H1 (cell line): ENCODE results near the gene CTU1. TPM values are rescaled to one million over a fixed set of nuclear protein-coding genes. Genes with fewer than 3 reads are reported as not detected.

Source experiments
- CTCF ChIA-PET: fragments of 300-600 bp; sonication (Branson Sonifier 250); formaldehyde crosslinking; loops from one replicate; lab custom pipeline; 2021; ENCODE audit not compliant: partially characterized antibody; lab: Charles Lee
- POLR2A ChIA-PET: fragments of 300-600 bp; sonication (Branson Sonifier 250); formaldehyde crosslinking; loops from one replicate; lab custom pipeline; 2021; ENCODE audit warnings: inconsistent platforms; ENCODE audit not compliant: partially characterized antibody; lab: Charles Lee
- DNase-seq, 2 experiments: peaks; one replicate each; pipeline versions ENCODE4 v3.0.0 to v3.0.0-alpha.2; 2010 to 2022; ENCODE audit warnings: low spot score in 2 of 2, low read depth in 1 of 2, mixed read lengths in 1 of 2
- FAIRE-seq: peaks from 2 replicates; lab custom pipeline; 2011; peaks lifted over from hg19 to GRCh38; lab: Jason Lieb, UNC
- H2AFZ ChIP-seq: 2 replicates; pipeline ENCODE4 v1.8.1; 2012; ENCODE audit warnings: low read length, inconsistent platforms
- H2AK5ac ChIP-seq: 2 replicates; pipeline ENCODE4 v1.6.1; 2013; ENCODE audit warnings: low read depth, low read length
- H2BK120ac ChIP-seq: replicated peaks from 2 replicates; pipeline ENCODE3; 2013; ENCODE audit warnings: low read depth, low read length, inconsistent platforms
- H2BK12ac ChIP-seq: 2 replicates; pipeline ENCODE4 v1.6.1; 2013; ENCODE audit warnings: low read depth, low read length
- H2BK15ac ChIP-seq: 2 replicates; pipeline ENCODE4 v1.6.1; 2013; ENCODE audit warnings: low read length
- H2BK20ac ChIP-seq: 2 replicates; pipeline ENCODE4 v1.6.1; 2013; ENCODE audit warnings: low read length
- H2BK5ac ChIP-seq: 2 replicates; pipeline ENCODE4 v1.6.1; 2013; ENCODE audit warnings: low read depth, low read length
- H3K14ac ChIP-seq: 2 replicates; pipeline ENCODE4 v1.6.1; 2013; ENCODE audit warnings: inconsistent platforms; ENCODE audit not compliant: insufficient read length
- H3K18ac ChIP-seq: 2 replicates; pipeline ENCODE4 v1.6.1; 2013; ENCODE audit warnings: low read length; ENCODE audit errors: extremely low read depth
- H3K23ac ChIP-seq: 2 replicates; pipeline ENCODE4 v1.6.1; 2013; ENCODE audit warnings: inconsistent platforms; ENCODE audit not compliant: insufficient read length
- H3K23me2 ChIP-seq: 2 replicates; pipeline ENCODE4 v1.6.1; 2013; ENCODE audit warnings: low read depth, low read length
- H3K27ac ChIP-seq: 2 replicates; pipeline ENCODE4 v1.6.1; 2011; ENCODE audit warnings: low read depth, low read length, inconsistent platforms
- H3K27me3 ChIP-seq, 4 experiments: replicated peaks in 1 of 4; 1 replicate in 1 of 4; 2 replicates in 3 of 4; pipeline versions ENCODE4 v1.6.1 to v1.8.1; 2011 to 2013; ENCODE audit warnings: low read length in 3 of 4, mild to moderate bottlenecking in 3 of 4, inconsistent platforms in 2 of 4, mixed read lengths in 2 of 4, moderate library complexity in 1 of 4; ENCODE audit not compliant: control insufficient read depth in 3 of 4, insufficient read depth in 3 of 4; ENCODE audit errors: extremely low read depth in 1 of 4
- H3K36me3 ChIP-seq, 4 experiments: 2 replicates each; pipeline versions ENCODE4 v1.6.1 to v1.8.1; 2011 to 2013; ENCODE audit warnings: mild to moderate bottlenecking in 4 of 4, low read length in 3 of 4, moderate library complexity in 2 of 4, control low read depth in 1 of 4, inconsistent platforms in 1 of 4; ENCODE audit not compliant: insufficient read depth in 4 of 4, control insufficient read depth in 2 of 4
- H3K4ac ChIP-seq: replicated peaks from 2 replicates; pipeline ENCODE3; 2013; ENCODE audit warnings: low read length, low read depth, mixed read lengths, inconsistent platforms; ENCODE audit not compliant: insufficient read length
- H3K4me1 ChIP-seq, 4 experiments: replicated peaks in 1 of 4; 1 replicate in 1 of 4; 2 replicates in 3 of 4; pipeline versions ENCODE4 v1.6.1 to v1.8.1; 2011 to 2013; ENCODE audit warnings: low read length in 3 of 4, inconsistent platforms in 2 of 4, mixed read lengths in 1 of 4; ENCODE audit not compliant: insufficient read depth in 4 of 4, control insufficient read depth in 3 of 4
- H3K4me2 ChIP-seq, 2 experiments: 2 replicates each; pipeline versions ENCODE4 v1.6.1 to v1.8.1; 2011 to 2013; ENCODE audit warnings: low read depth in 2 of 2, low read length in 2 of 2, control low read depth in 1 of 2, inconsistent platforms in 1 of 2, mild to moderate bottlenecking in 1 of 2; ENCODE audit not compliant: insufficient read depth in 1 of 2
- H3K4me3 ChIP-seq, 4 experiments: fragments of 200-600, 300-600 bp in 1 of 4; sonication (generic), shearing (Covaris generic), sonication (Bioruptor Twin) in 1 of 4; 2 replicates each; pipeline versions ENCODE4 v1.5.1 to v1.8.1; 2011 to 2016; ENCODE audit warnings: low read length in 4 of 4, low read depth in 3 of 4, control low read depth in 2 of 4, inconsistent platforms in 2 of 4, mild to moderate bottlenecking in 2 of 4, mixed read lengths in 1 of 4, moderate library complexity in 1 of 4; ENCODE audit not compliant: insufficient read depth in 2 of 4; ENCODE audit errors: extremely low read depth in 1 of 4
- H3K56ac ChIP-seq: replicated peaks from 2 replicates; pipeline ENCODE3; 2013; ENCODE audit warnings: low read depth, mild to moderate bottlenecking, mixed read lengths, low read length, inconsistent platforms; ENCODE audit not compliant: insufficient read length
- H3K79me1 ChIP-seq: 2 replicates; pipeline ENCODE4 v1.6.1; 2013; ENCODE audit warnings: low read depth, low read length, control low read depth
- H3K79me2 ChIP-seq, 2 experiments: 2 replicates each; pipeline versions ENCODE4 v1.6.1 to v1.8.1; 2012 to 2013; ENCODE audit warnings: low read length in 2 of 2, mild to moderate bottlenecking in 2 of 2, inconsistent platforms in 1 of 2; ENCODE audit not compliant: insufficient read depth in 2 of 2, control insufficient read depth in 1 of 2
- H3K9ac ChIP-seq, 4 experiments: replicated peaks in 1 of 4; 1 replicate in 1 of 4; 2 replicates in 3 of 4; pipeline versions ENCODE4 v1.6.1 to v1.8.1; 2011 to 2013; ENCODE audit warnings: low read depth in 3 of 4, low read length in 3 of 4, control low read depth in 2 of 4, mild to moderate bottlenecking in 2 of 4, moderate library complexity in 2 of 4, inconsistent platforms in 1 of 4; ENCODE audit errors: extremely low read depth in 1 of 4
- H3K9me3 ChIP-seq, 2 experiments: 2 replicates each; pipeline versions ENCODE4 v1.6.1 to v1.8.1; 2012 to 2013; ENCODE audit warnings: mild to moderate bottlenecking in 2 of 2, moderate library complexity in 2 of 2, control low read depth in 1 of 2, inconsistent platforms in 1 of 2, low read depth in 1 of 2, low read length in 1 of 2, mixed read lengths in 1 of 2; ENCODE audit not compliant: insufficient read depth in 2 of 2
- H4K20me1 ChIP-seq, 2 experiments: replicated peaks in 1 of 2; 2 replicates each; pipeline versions ENCODE3 to v1.8.1; 2011 to 2013; ENCODE audit warnings: inconsistent platforms in 2 of 2, low read length in 2 of 2, mild to moderate bottlenecking in 1 of 2; ENCODE audit not compliant: insufficient read depth in 2 of 2, control insufficient read depth in 1 of 2
- H4K5ac ChIP-seq: 2 replicates; pipeline ENCODE4 v1.6.1; 2013; ENCODE audit warnings: low read length, low read depth, mixed read lengths, inconsistent platforms; ENCODE audit not compliant: insufficient read length
- H4K8ac ChIP-seq: 2 replicates; pipeline ENCODE4 v1.8.0; 2013; ENCODE audit warnings: mild to moderate bottlenecking, moderate library complexity, low read length, inconsistent platforms; ENCODE audit not compliant: insufficient read depth; ENCODE audit errors: extremely low read depth
- H4K91ac ChIP-seq: replicated peaks from 2 replicates; pipeline ENCODE3; 2013; ENCODE audit warnings: low read length, mixed read lengths, inconsistent platforms; ENCODE audit not compliant: insufficient read length
- ATF3 ChIP-seq: IDR thresholded peaks from 2 replicates; pipeline ENCODE4 v1.6.1; 2011; ENCODE audit warnings: low read depth, mild to moderate bottlenecking, low read length; ENCODE audit not compliant: insufficient read depth
- KDM5A ChIP-seq: fragments of 200-600 bp; IDR thresholded peaks from 2 replicates; pipeline ENCODE4 v1.7.1; 2012; ENCODE audit warnings: mild to moderate bottlenecking, low read length, inconsistent platforms, mixed read lengths
- NANOG ChIP-seq: IDR thresholded peaks from 2 replicates; pipeline ENCODE4 v1.6.1; 2011; ENCODE audit warnings: low read length, low read depth, mild to moderate bottlenecking, inconsistent platforms; ENCODE audit not compliant: insufficient read depth, poor library complexity, severe bottlenecking
- POLR2A ChIP-seq, 2 experiments: IDR thresholded peaks; 1 replicate in 1 of 2; 2 replicates in 1 of 2; pipeline ENCODE4 v1.6.1; 2011; ENCODE audit warnings: low read depth in 2 of 2, low read length in 2 of 2, mild to moderate bottlenecking in 2 of 2; ENCODE audit errors: control extremely low read depth in 1 of 2
- POU5F1 ChIP-seq: IDR thresholded peaks from 2 replicates; pipeline ENCODE4 v1.6.1; 2011; ENCODE audit warnings: low read depth, mild to moderate bottlenecking, low read length, moderate library complexity
- RNF2 ChIP-seq: fragments of 200-900, 300-1000 bp; sonication (generic); IDR thresholded peaks from 2 replicates; pipeline ENCODE4 v1.7.1; 2016; ENCODE audit warnings: borderline replicate concordance, low read depth, mild to moderate bottlenecking, antibody characterized with exemption, low read length; ENCODE audit not compliant: poor library complexity, severe bottlenecking; ENCODE audit errors: missing control alignments
- SAP30 ChIP-seq: fragments of 300-600 bp; sonication (generic); IDR thresholded peaks from 2 replicates; pipeline ENCODE4 v1.7.1; 2012; ENCODE audit warnings: low read length, moderate library complexity, mild to moderate bottlenecking, inconsistent platforms; ENCODE audit not compliant: insufficient read depth, insufficient replicate concordance
- SP4 ChIP-seq: IDR thresholded peaks from 2 replicates; pipeline ENCODE4 v1.6.1; 2012; ENCODE audit warnings: low read length, inconsistent platforms
- WGBS, 2 experiments: shearing (Covaris generic) in 1 of 2; methylation state at CpG; one replicate each; pipeline versions ENCODE4 v1.1.6 to v1.1.7; 2013 to 2015; ENCODE audit warnings: low lambda C conversion rate in 2 of 2, mixed read lengths in 2 of 2, inconsistent platforms in 1 of 2, low coverage in 1 of 2, missing lambda C conversion rate in 1 of 2; ENCODE audit not compliant: insufficient replicate concordance in 2 of 2, insufficient coverage in 1 of 2, insufficient read length in 1 of 2; ENCODE audit errors: extremely low coverage in 1 of 2, missing lambda C conversion rate in 1 of 2; 5-methylcytosine and 5-hydroxymethylcytosine counted together
- polyA plus RNA-seq, 7 experiments: library from polyadenylated mRNA; depleted of rRNA in 3 of 7; stranded (reverse) in 5 of 7; unstranded in 2 of 7; fragments of >200 nt in 5 of 7; fragments of 200-250 nt in 2 of 7; gene quantifications; 1 replicate in 5 of 7; 2 replicates in 1 of 7; 4 replicates in 1 of 7; pipeline versions ENCODE4 v1.2.1 to v1.2.3, GENCODE V29; 2011 to 2013; ENCODE audit warnings: missing spikeins in 2 of 7, mixed read lengths in 2 of 7
- total RNA-seq: library from RNA; stranded (reverse); fragmentation: NEBNext Ultra II Directional; extraction: Animal tissue kit (Norgen Biotek cat#: 25700); gene quantifications from 2 replicates; pipeline ENCODE4 v1.2.1, GENCODE V29; 2021
- TF ChIP-seq, protein P1 (sequence below): IDR thresholded peaks from 2 replicates; pipeline ENCODE4 v1.6.1; 2012; ENCODE audit warnings: inconsistent platforms

Gene CTU1
- total and polyA plus RNA-seq, 2 of the 8 experiments (the other 6 are each of a cell fraction or from before 2014, with no cell fraction given): 4.6 to 7.2 TPM

DNA sequence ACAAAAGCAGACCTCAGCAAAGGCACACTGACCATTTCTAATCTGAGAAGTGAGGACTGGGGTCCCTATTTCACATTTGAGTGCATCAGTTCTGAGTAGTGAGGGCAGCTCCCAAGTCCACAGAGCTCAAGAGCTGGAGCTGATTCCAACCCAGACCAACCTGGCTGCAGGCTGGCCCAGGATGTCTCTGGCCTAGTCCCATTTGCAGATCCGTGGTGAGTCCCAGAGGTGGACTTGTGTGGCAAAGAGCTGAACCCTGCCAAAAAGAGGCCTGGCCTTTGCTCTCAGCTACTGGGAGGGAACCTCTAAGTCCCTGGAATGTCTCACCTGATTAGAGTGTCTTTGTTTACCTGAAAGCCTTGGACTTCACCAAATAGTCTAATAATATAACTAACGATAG lies 48.5 kb upstream of the CTU1 start:
- no peaks in the 10 kb centered on the region for H3K79me2 ChIP-seq
- no peak overlapping the region for H3K4me2 ChIP-seq
- no peak overlapping the region for H3K4me3 ChIP-seq
- H2BK5ac ChIP-seq: no peak overlapping the region
- H3K4ac ChIP-seq: no peak overlapping the region
- no peaks in the 10 kb centered on the region for H4K20me1 ChIP-seq
- TF ChIP-seq RNF2: no peak
- TF ChIP-seq KDM5A: no peak
- no peak for TF ChIP-seq POU5F1
- TF ChIP-seq NANOG: no peak
- TF ChIP-seq, protein P1, sequence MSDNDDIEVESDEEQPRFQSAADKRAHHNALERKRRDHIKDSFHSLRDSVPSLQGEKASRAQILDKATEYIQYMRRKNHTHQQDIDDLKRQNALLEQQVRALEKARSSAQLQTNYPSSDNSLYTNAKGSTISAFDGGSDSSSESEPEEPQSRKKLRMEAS: no peak
- TF ChIP-seq SP4: no peak
- no peak for TF ChIP-seq ATF3
- TF ChIP-seq POLR2A (IDR thresholded peaks at IDR 0.05; ENCODE audit: control extremely low read depth in 1 of 2, low read depth in 2 of 2, low read length in 2 of 2): no peak
- no peak for TF ChIP-seq SAP30
- TF ChIP-seq, all 59 proteins: peak for 0
- H3K56ac ChIP-seq: no peak overlapping the region
- no peak overlapping the region for H3K14ac ChIP-seq
- CTCF ChIA-PET: interaction anchor here (0.8 to 6.0 kb wide), 14 partner anchors 10 to 265 kb away, joined by 3 to 82 read pairs (median 7); partner anchors contain the start of gene SIGLEC7
- H4K8ac ChIP-seq: peak overlapping the region; percentile 80; the same call in 1 of the 2 replicates
- H3K9ac ChIP-seq: no peak overlapping the region
- H2BK15ac ChIP-seq: no peak overlapping the region
- H2BK12ac ChIP-seq: peak overlapping the region; percentile 54; the same call in 1 of the 2 replicates
- H3K79me1 ChIP-seq: no peaks in the 10 kb centered on the region
- H3K4me1 ChIP-seq: no peaks in the 10 kb centered on the region
- no peak overlapping the region for H2AFZ ChIP-seq
- no peaks in the 10 kb centered on the region for H3K9me3 ChIP-seq
- no peaks in the 10 kb centered on the region for H3K36me3 ChIP-seq
- POLR2A ChIA-PET: no interaction called here
- no peak overlapping the region for H2AK5ac ChIP-seq
- H4K91ac ChIP-seq: no peak overlapping the region
- H3K23ac ChIP-seq: no peak overlapping the region
- FAIRE-seq: no peak
- H4K5ac ChIP-seq: no peak overlapping the region
- no peak overlapping the region for H3K27ac ChIP-seq
- DNase-seq: no peak
- H3K18ac ChIP-seq: no peak overlapping the region
- H3K23me2 ChIP-seq: no peaks in the 10 kb centered on the region
- no peak overlapping the region for H2BK20ac ChIP-seq
- no peak overlapping the region for H2BK120ac ChIP-seq
- WGBS, 2 experiments: 90% methylated on average over 2 of the region's 2 CpGs; no CpG with 5 or more reads in 1 of the 2 experiments
- H3K27me3 ChIP-seq: 0 out of 7 replicates have a peak, but pooled peaks cover 0 to 3% (median 0%) of the 10 kb centered on the region in 4 experiments
